Mucosa of rectum (tissue), 2 donors: ENCODE measurements around the gene FUBP3.

Source experiments
- H3K27ac ChIP-seq, 2 donors: one replicate each; pipeline ENCODE4 v1.7.0; 2013; ENCODE audit warnings: inconsistent platforms in 2 of 2, low read depth in 2 of 2, low read length in 2 of 2
- H3K27me3 ChIP-seq, 2 donors: one replicate each; pipeline ENCODE4 v1.7.0; 2013; ENCODE audit warnings: low read length in 2 of 2; ENCODE audit not compliant: control insufficient read depth in 2 of 2, insufficient read depth in 2 of 2
- H3K36me3 ChIP-seq, 2 donors: one replicate each; pipeline ENCODE4 v1.7.0; 2013; ENCODE audit warnings: low read length in 2 of 2; ENCODE audit not compliant: control insufficient read depth in 2 of 2, insufficient read depth in 2 of 2
- H3K4me1 ChIP-seq, 2 donors: one replicate each; pipeline ENCODE4 v1.7.0; 2013; ENCODE audit warnings: low read length in 2 of 2, mild to moderate bottlenecking in 1 of 2; ENCODE audit not compliant: control insufficient read depth in 2 of 2, insufficient read depth in 2 of 2
- H3K4me3 ChIP-seq, 2 donors: one replicate each; pipeline ENCODE4 v1.7.0; 2013; ENCODE audit warnings: low read length in 2 of 2
- H3K9ac ChIP-seq, 2 donors: one replicate each; pipeline ENCODE4 v1.7.0; 2013; ENCODE audit warnings: low read length in 2 of 2, low read depth in 1 of 2, mild to moderate bottlenecking in 1 of 2
- H3K9me3 ChIP-seq, 2 donors: one replicate each; pipeline ENCODE4 v1.7.0; 2013; ENCODE audit warnings: low read length in 2 of 2; ENCODE audit not compliant: control insufficient read depth in 2 of 2
- donor health status: healthy.
- donor health status: Normal muscosa, but diverticular disease.

FUBP3 gene

GRCh38 chr9:130639124-130639765, 59.9 kb downstream of the FUBP3 start:
- H3K27me3 ChIP-seq = no peaks in the 10 kb centered on the region
- peaks cover 25 to 32% of the 10 kb centered on the region in 2 donors for H3K36me3 ChIP-seq
- no peaks in the 10 kb centered on the region for H3K9me3 ChIP-seq
- no peak overlapping the region for H3K27ac ChIP-seq
- H3K4me1 ChIP-seq = no peaks in the 10 kb centered on the region
- no peak overlapping the region for H3K9ac ChIP-seq
- H3K4me3 ChIP-seq = no peak overlapping the region

- H3K9ac ChIP-seq = no peak overlapping the region
- no peaks in the 10 kb centered on the region for H3K9me3 ChIP-seq
- no peak overlapping the region for H3K27ac ChIP-seq
- H3K27me3 ChIP-seq = no peaks in the 10 kb centered on the region
- H3K4me3 ChIP-seq = no peak overlapping the region
- peaks cover 18 to 25% of the 10 kb centered on the region in 2 donors for H3K36me3 ChIP-seq
- H3K4me1 ChIP-seq = no peaks in the 10 kb centered on the region
Measured at GRCh38 chr9:130639866-130640555, 60.6 kb downstream of the FUBP3 start.

DNA sequence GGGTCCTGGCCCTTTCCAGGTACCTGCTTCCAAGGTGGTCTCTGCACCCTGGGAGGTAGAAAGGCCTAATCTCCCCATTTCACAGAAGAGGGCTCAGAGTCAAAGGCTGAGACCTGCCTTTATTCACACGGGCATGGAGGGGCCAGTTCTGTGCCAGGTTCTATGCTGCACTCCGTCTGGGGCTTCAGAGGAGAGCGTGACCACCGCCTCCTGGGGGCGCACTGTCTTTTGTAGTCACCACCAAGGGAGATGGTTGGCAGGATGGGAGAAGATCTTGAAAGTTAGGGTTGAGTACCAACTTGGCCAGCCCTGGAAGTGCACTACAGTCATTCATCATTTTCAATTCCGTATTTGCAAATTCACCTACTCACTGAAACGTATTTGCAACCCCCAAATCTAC, 61.3 kb downstream of the FUBP3 start:
- Histone ChIP-seq H3K27me3 (no peaks in the 10 kb centered on the region), H3K27ac (no peak overlapping the region), H3K36me3 (peaks cover 13 to 19% of the 10 kb centered on the region in 2 donors), H3K9me3 (no peaks in the 10 kb centered on the region), H3K4me1 (no peaks in the 10 kb centered on the region), H3K9ac (no peak overlapping the region), H3K4me3 (no peak overlapping the region)

GRCh38 chr9:130642926-130643325, 63.5 kb downstream of the FUBP3 start:
- Histone ChIP-seq H3K27me3 (no peaks in the 10 kb centered on the region), H3K36me3 (peaks cover 3 to 9% of the 10 kb centered on the region in 2 donors), H3K9me3 (peaks cover 0 to 2% of the 10 kb centered on the region in 2 donors), H3K4me3 (no peak overlapping the region), H3K9ac (no peak overlapping the region), H3K4me1 (no peaks in the 10 kb centered on the region), H3K27ac (no peak overlapping the region)

- Histone ChIP-seq H3K4me3 (no peak overlapping the region), H3K27ac (no peak overlapping the region), H3K27me3 (peaks cover under 1 to 4% of the 10 kb centered on the region in 2 donors), H3K36me3 (no peaks in the 10 kb centered on the region), H3K9me3 (no peaks in the 10 kb centered on the region), H3K4me1 (no peaks in the 10 kb centered on the region), H3K9ac (no peak overlapping the region)
Measured at GRCh38 chr9:130651221-130651620, 71.8 kb downstream of the FUBP3 start.

- H3K36me3 ChIP-seq = no peaks in the 10 kb centered on the region
- no peak overlapping the region for H3K27ac ChIP-seq
- H3K4me1 ChIP-seq = no peaks in the 10 kb centered on the region
- peaks cover 6 to 9% of the 10 kb centered on the region in 2 donors for H3K27me3 ChIP-seq
- H3K4me3 ChIP-seq = no peak overlapping the region
- H3K9me3 ChIP-seq = no peaks in the 10 kb centered on the region
- no peak overlapping the region for H3K9ac ChIP-seq
Measured at GRCh38 chr9:130651752-130652151, 72.4 kb downstream of the FUBP3 start.

DNA sequence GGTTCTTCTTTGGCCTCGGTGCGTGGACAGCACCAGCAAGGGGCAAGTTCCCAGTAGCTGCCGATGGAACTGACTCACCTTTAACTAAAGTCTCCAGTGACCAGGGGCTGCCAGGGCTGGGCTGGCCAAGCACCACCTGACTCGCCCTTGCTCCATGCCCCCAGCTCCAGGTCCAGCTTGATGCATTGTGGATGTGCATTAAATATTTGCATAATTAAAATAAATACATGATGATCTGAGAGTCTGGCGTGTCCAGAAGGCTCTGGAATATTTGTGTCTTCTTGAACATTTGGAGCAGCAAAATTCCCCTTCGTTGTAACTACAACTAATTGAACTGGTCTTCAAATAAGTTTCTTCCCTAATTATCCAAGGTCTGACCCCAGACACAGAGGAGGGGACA, 75.5 kb downstream of the FUBP3 start:
- Histone ChIP-seq H3K9ac (no peak overlapping the region), H3K36me3 (no peaks in the 10 kb centered on the region), H3K27ac (no peak overlapping the region), H3K4me1 (no peaks in the 10 kb centered on the region), H3K9me3 (no peaks in the 10 kb centered on the region), H3K4me3 (no peak overlapping the region), H3K27me3 (peaks cover 28 to 29% of the 10 kb centered on the region in 2 donors)

DNA sequence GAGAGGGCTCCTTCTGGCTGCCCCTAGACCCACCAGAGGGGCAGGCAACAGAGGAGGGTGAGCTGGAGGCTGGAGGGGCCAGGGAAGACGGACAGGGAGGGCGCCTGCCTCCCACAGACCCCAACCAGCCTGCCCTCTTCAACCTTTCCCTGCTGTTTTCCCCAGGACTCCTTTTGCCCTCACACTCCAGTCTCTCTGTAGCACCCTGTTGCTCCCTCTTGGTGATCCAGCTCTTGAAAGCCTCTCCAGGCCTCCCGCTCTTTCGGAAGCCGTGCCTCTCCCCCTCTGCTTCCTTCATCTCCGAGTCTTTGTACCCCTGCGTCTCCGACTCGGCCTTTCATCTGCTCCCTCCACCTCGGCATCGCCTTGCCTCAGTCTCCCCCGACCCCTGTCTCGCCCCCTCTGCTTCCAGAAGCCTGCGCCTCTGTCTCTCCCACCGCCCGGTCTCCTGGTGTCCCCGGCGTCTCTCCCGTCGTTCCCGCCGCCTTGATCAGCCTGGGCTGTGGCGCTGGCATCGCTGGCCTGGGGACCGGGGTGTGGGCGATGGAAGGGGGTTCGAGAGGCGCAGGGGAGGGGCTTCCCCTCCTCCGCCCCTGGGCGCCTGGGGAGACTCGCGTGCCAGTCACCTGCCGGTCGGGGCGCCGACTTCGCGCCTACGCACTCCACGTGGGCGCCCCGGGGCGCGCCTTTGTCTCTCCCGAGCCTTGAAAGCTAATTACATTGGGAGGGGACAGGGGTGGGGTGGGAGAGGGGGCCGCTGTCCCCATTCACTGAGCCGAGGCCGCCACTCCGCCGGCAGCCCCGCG, 79.7 kb downstream of the FUBP3 start:
- no peak overlapping the region for H3K4me3 ChIP-seq
- H3K4me1 ChIP-seq = peaks cover 7 to 8% of the 10 kb centered on the region in 2 donors
- peaks cover 50 to 55% of the 10 kb centered on the region in 2 donors for H3K27me3 ChIP-seq

DNA sequence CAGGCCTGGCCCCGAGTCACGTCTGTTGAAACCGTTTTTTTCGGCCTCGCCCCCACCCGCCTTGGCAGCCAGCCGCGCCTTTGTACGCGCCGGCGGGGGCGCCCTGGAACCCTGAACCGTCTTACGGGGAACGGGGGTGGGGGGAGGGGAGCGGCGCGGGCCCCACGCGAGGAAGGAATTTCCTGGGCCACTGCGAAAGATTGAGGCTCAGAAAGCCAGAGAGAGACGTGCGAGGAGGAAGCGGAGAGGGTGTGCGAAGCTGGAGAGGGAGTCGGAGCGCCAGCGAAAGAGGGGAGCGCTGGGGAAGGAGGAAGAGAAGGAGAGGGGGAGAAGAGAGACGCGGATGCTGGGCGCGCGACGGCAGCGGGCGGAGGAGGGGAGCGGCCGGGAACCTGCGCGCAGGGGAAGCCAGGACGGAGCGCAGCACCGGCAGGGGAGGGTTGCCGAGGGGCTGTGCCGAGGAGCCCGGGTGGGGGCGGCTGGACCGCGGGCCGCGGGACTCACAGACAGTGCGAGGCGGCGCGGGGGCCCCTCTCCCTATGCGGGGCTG, 80.4 kb downstream of the FUBP3 start:
- H3K9ac ChIP-seq = no peak overlapping the region
- no peaks in the 10 kb centered on the region for H3K36me3 ChIP-seq
- peaks cover 52 to 60% of the 10 kb centered on the region in 2 donors for H3K27me3 ChIP-seq
- peaks cover 7 to 8% of the 10 kb centered on the region in 2 donors for H3K4me1 ChIP-seq
- H3K4me3 ChIP-seq = no peak overlapping the region
- no peak overlapping the region for H3K27ac ChIP-seq
- no peaks in the 10 kb centered on the region for H3K9me3 ChIP-seq

More for the DNA sequence above, 79.7 kb downstream of the FUBP3 start:
- Histone ChIP-seq H3K9me3 (no peaks in the 10 kb centered on the region), H3K36me3 (no peaks in the 10 kb centered on the region), H3K27ac (no peak overlapping the region), H3K9ac (no peak overlapping the region)

DNA sequence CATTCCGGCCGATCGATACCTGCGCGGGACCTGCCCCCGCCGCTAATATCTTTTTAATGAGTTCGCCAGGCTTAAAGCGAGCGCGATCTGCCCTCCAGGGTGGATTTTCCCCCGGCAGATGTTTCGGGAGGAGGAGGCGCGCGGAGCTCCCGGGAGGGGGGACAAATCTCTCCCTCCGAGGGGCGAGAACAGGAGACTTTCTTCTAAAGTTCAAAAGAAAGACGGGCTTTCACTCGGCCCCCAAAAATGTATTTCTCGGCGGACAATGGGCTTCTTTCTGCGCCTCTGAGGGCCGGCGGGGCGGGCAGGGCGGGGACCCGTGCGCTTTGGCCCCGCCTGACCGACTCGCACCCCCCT, 80.9 kb downstream of the FUBP3 start:
- H3K27ac ChIP-seq = no peak overlapping the region
- H3K4me1 ChIP-seq = peaks cover 7 to 8% of the 10 kb centered on the region in 2 donors
- H3K9ac ChIP-seq = no peak overlapping the region
- H3K36me3 ChIP-seq = no peaks in the 10 kb centered on the region
- no peaks in the 10 kb centered on the region for H3K9me3 ChIP-seq
- peaks cover 53 to 62% of the 10 kb centered on the region in 2 donors for H3K27me3 ChIP-seq
- no peak overlapping the region for H3K4me3 ChIP-seq
